Astrocyte (in vitro differentiated cells and primary cell): ENCODE measurements around the gene P2RY8.

Experiments
- EZH2 ChIP-seq: IDR thresholded peaks from 2 replicates; pipeline ENCODE4 v1.6.1; 2012; ENCODE audit warnings: mild to moderate bottlenecking, low read length, inconsistent platforms; ENCODE audit not compliant: insufficient read depth
- TF ChIP-seq, protein P1 (sequence below): IDR thresholded peaks from 2 replicates; pipeline ENCODE4 v1.5.1; 2011; ENCODE audit warnings: low read depth, mild to moderate bottlenecking, inconsistent platforms, low read length, moderate library complexity; ENCODE audit not compliant: insufficient read depth

- TF ChIP-seq, protein P1, sequence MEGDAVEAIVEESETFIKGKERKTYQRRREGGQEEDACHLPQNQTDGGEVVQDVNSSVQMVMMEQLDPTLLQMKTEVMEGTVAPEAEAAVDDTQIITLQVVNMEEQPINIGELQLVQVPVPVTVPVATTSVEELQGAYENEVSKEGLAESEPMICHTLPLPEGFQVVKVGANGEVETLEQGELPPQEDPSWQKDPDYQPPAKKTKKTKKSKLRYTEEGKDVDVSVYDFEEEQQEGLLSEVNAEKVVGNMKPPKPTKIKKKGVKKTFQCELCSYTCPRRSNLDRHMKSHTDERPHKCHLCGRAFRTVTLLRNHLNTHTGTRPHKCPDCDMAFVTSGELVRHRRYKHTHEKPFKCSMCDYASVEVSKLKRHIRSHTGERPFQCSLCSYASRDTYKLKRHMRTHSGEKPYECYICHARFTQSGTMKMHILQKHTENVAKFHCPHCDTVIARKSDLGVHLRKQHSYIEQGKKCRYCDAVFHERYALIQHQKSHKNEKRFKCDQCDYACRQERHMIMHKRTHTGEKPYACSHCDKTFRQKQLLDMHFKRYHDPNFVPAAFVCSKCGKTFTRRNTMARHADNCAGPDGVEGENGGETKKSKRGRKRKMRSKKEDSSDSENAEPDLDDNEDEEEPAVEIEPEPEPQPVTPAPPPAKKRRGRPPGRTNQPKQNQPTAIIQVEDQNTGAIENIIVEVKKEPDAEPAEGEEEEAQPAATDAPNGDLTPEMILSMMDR, result no peak
- TF ChIP-seq EZH2, result no peak
Measured at GRCh38 chrX:1440506-1440905, 96.5 kb downstream of the P2RY8 start.
